ENCODE data around the gene NAT9.

GRCh38 chr17:74760404-74761105 is 15.6 kb downstream of the NAT9 start:
- TF ChIP-seq USF1 (IDR thresholded peaks at IDR 0.05): no peak
- no peak for TF ChIP-seq ZBTB7A (IDR thresholded peaks at IDR 0.05; ENCODE audit: low read depth)
- TF ChIP-seq RAD21 (IDR thresholded peaks at IDR 0.05; ENCODE audit: low read depth): no peak
- peak; percentile 25; the same call in 1 of the 2 replicates for TF ChIP-seq EP300 (IDR thresholded peaks at IDR 0.05; ENCODE audit: borderline replicate concordance)
- TF ChIP-seq CREB1 (IDR thresholded peaks at IDR 0.05; ENCODE audit: low read depth): no peak
- no peak for TF ChIP-seq MAX (IDR thresholded peaks at IDR 0.05)
